ENCODE data around the gene TMED5.
A peak's percentile ranks its signal among the peaks of the same experiment; 100 is the strongest.
"Not testable (repeated sequence)": the region's sequence is repeated elsewhere in the genome, so short reads cannot be mapped to it uniquely, and the experiment has no call there.

Gene TMED5

DNA sequence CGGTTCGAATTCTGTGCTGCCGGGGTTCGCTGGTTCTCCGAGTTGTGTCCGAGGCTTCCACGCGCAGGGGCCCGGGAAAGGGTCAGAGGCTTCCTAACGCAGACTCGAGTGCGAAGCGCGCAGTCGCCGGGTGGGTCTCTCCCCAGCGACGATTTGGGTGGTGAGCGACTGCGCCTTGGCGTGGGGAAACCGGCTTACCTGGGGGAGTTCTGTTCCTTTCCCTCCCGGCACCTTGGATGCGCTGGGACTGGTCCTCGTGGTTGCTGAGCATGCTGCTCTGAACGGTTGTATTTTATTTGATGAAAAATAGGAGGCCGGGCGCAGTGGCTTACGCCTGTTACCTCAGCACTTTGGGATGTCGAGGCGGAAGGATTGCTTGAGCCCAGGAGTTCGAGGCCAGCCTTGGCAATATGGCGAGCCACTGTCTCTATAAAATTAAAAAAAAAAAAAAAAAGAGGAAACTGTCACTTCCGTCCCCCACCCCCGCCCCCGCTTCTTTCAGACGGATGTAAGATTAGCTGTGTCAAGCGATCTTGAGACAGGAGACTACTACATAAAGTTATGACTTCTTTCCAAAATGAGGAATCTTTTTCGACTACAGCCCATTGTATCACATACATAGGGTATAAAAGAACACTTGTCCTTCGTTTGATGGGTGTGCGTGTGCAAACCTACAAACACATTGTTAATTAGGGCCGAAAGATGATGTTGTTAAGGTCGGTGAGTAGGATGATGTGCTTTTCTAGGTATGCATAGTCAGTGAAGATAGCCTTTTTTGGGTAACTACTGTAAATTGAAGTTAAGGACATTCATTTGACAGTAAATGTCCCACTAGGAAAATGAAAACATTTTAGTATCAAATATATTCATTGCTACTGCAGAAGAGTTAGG is 755 bp upstream of the TMED5 start, which contains the start of gene CCDC18:
CCDC18 (plus strand) TSS at position 2 of the 891 bp plus-strand sequence. CDS start 2,638 bp downstream, outside the sequence.
- H4K20me1 ChIP-seq = peaks cover 32 to 41% (median 34%) of the 10 kb centered on the region in 11 experiments
- TF ChIP-seq Cebpa-rat (IDR thresholded peaks at IDR 0.05) = no peak
- peak within 1 kb of the TSS; percentile 78 to 100 (median 91) for H3K4me2 ChIP-seq
- peak within 1 kb of the TSS; percentile 72 to 92 (median 86) for H3K4me3 ChIP-seq
- no peaks in the 10 kb centered on the region for H3K27me3 ChIP-seq
- peaks cover 5 to 24% (median 14%) of the 10 kb centered on the region in 11 experiments for H3K36me3 ChIP-seq
- H3K9ac ChIP-seq = peak within 1 kb of the TSS; percentile 88 to 99 (median 97)
- peaks cover 21 to 72% (median 39%) of the 10 kb centered on the region in 10 experiments for H3K4me1 ChIP-seq
- peaks cover 0 to 5% (median 0%) of the 10 kb centered on the region in 11 experiments; a peak in 2 of 22 replicates for H3K9me3 ChIP-seq (replicated peaks in 1 of 11)
- H3K27ac ChIP-seq = peak within 1 kb of the TSS; percentile 93 to 99 (median 98)

DNA sequence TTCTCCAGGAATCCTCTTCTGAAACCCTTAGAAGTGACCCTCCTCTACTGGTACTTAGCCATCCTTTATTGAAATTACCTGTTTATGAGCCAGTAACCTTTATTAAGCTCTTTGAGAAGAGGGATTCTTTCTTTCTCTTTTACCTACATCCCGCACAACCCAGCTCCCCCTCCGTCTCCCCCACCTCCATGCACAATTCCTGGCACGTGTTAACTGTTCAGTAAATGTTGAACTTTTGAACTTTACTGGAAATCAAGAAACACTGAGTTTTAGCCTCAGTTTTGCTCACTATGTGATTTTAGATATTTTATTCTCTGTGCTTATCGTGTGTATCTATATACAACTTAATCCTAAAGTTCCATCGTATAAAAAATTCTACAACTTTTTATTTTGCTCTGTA is 1.8 kb downstream of the TMED5 start:
- peak overlapping the region; percentile 78 to 100 (median 91) for H3K4me2 ChIP-seq
- peak overlapping the region; percentile 93 to 99 (median 98); a peak in 20 of 22 replicates for H3K27ac ChIP-seq
- peak overlapping the region; percentile 72 to 92 (median 86) for H3K4me3 ChIP-seq
- TF ChIP-seq Cebpa-rat (IDR thresholded peaks at IDR 0.05) = no peak
- peaks cover 47 to 61% (median 54%) of the 10 kb centered on the region in 11 experiments for H4K20me1 ChIP-seq
- peak overlapping the region; percentile 88 to 99 (median 97) for H3K9ac ChIP-seq
- peaks cover 21 to 65% (median 39%) of the 10 kb centered on the region in 10 experiments for H3K4me1 ChIP-seq
- no peaks in the 10 kb centered on the region for H3K27me3 ChIP-seq
- H3K9me3 ChIP-seq (replicated peaks in 1 of 11) = peaks cover 0 to 8% (median 3%) of the 10 kb centered on the region in 11 experiments; a peak in 4 of 22 replicates
- peaks cover 12 to 43% (median 29%) of the 10 kb centered on the region in 11 experiments for H3K36me3 ChIP-seq

DNA sequence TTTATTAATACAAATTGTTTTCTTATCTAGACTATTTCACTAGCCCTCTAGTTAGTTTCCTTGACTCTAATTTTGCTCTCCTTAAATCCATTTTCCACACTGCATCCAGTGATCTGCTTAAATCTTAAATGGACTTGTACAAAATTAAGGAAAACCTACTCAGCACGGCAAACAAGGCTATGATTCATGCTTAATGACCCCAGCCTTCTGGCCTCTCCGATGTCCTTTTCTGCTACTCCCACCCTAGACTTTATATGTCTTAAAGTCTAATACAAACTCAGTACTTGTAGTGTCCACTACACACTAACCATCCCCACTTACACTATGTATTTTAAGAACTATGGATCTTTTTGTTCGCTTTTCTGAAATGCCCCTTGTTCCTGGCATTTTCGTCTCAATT is 2.2 kb downstream of the TMED5 start:
- peaks cover 0 to 8% (median 3%) of the 10 kb centered on the region in 11 experiments; a peak in 4 of 22 replicates for H3K9me3 ChIP-seq (replicated peaks in 1 of 11)
- H3K27me3 ChIP-seq = no peaks in the 10 kb centered on the region
- H3K4me3 ChIP-seq = peak overlapping the region; percentile 72 to 92 (median 86)
- H4K20me1 ChIP-seq = peaks cover 47 to 65% (median 58%) of the 10 kb centered on the region in 11 experiments
- TF ChIP-seq Cebpa-rat (IDR thresholded peaks at IDR 0.05) = no peak
- H3K4me1 ChIP-seq = peaks cover 21 to 65% (median 37%) of the 10 kb centered on the region in 10 experiments
- H3K4me2 ChIP-seq = peak overlapping the region; percentile 78 to 100 (median 91)
- peak overlapping the region; percentile 88 to 99 (median 97) for H3K9ac ChIP-seq
- H3K36me3 ChIP-seq = peaks cover 12 to 47% (median 29%) of the 10 kb centered on the region in 11 experiments
- peak overlapping the region in 9 of 11 experiments; percentile 3 to 99 (median 98); a peak in 10 of 22 replicates for H3K27ac ChIP-seq

DNA sequence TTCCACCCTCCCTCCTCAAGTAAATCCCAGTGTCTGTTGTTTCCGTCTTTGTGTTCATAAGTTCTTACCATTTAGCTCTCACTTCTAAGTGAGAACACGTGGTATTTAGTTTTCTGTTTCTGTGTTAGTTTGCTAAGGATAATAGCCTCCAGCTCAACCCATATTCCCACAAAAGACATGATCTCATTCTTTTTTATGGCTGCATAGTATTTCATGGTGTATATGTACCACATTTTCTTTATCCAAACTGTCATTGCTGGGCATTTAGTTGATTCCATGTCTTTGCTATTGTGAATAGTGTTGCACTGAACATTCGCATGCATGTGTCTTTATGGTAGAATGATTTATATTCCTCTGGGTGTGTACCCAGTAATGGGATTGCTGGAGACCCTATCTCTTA is 5.6 kb downstream of the TMED5 start:
- not testable (repeated sequence) for H3K4me3 ChIP-seq, H3K4me2 ChIP-seq, H3K27ac ChIP-seq, H3K27me3 ChIP-seq, H3K9ac ChIP-seq
- peaks cover 12 to 21% (median 16%) of the 10 kb centered on the region in 11 experiments for H3K9me3 ChIP-seq (replicated peaks in 1 of 11)
- H3K36me3 ChIP-seq = peaks cover 23 to 67% (median 44%) of the 10 kb centered on the region in 11 experiments
- H3K4me1 ChIP-seq = peaks cover 22 to 66% (median 39%) of the 10 kb centered on the region in 10 experiments
- H4K20me1 ChIP-seq = peaks cover 77 to 95% (median 92%) of the 10 kb centered on the region in 11 experiments

DNA sequence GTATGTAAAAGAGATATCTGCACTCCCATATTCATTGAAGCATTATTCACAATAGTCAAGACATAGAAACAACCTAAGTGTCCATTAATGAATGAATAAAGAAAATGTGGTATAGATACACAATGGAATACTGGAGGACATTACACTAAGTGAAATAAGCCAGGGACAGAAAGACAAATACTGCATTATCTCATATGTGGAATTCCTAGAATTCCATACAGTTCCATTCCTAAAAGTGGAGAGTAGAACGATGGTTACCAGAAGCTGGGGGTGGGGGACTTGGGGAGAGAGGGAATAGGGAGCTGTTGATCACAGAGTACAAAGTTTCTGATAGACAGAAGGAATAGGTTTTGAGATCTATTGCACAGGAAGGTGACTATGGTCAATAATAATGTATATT is 7.4 kb downstream of the TMED5 start:
- no peak for TF ChIP-seq Cebpa-rat (IDR thresholded peaks at IDR 0.05)
- Histone ChIP-seq H3K4me1 (peaks cover 14 to 56% (median 30%) of the 10 kb centered on the region in 10 experiments), H3K4me2 (peak overlapping the region in 10 of 11 experiments; percentile 57 to 82 (median 74); a peak in 14 of 22 replicates), H3K27ac (no peak overlapping the region), H3K36me3 (peaks cover 25 to 82% (median 62%) of the 10 kb centered on the region in 11 experiments), H4K20me1 (peaks cover 62 to 96% (median 91%) of the 10 kb centered on the region in 11 experiments; a peak in 21 of 22 replicates), H3K9me3 (replicated peaks in 1 of 11) (peaks cover 24 to 36% (median 31%) of the 10 kb centered on the region in 11 experiments), H3K27me3 (no peaks in the 10 kb centered on the region), H3K4me3 (no peak overlapping the region), H3K9ac (no peak overlapping the region)

DNA sequence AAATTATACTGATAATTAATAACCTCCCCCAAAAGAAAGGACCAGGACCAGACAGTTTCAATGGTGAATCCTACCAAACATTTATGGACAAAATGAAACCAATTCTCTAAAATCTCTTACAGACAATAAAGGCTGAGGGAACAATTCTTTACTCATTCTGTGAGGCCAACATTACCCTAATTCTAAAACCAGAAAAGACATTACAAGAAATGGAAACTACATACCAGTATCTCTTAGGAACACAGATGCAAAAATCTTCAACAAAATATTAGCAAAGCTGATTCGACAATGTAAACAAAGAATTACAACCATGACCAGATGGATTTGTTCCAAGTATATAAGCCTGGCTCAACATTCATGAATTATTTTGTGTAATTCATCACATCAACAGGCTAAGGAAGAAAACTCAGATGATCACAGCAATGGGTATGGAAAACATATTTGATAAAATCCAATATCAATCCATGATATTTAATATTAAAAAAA is 8.6 kb downstream of the TMED5 start:
- Histone ChIP-seq H3K4me1 (peaks cover 11 to 44% (median 23%) of the 10 kb centered on the region in 10 experiments), H3K27ac (peak overlapping the region in 5 of 11 experiments; percentile 9 to 26 (median 16); a peak in 2 of 22 replicates), H4K20me1 (peaks cover 51 to 96% (median 80%) of the 10 kb centered on the region in 11 experiments; a peak in 20 of 22 replicates), H3K4me3 (peak overlapping the region in 9 of 10 experiments; percentile 3 to 42 (median 25); a peak in 12 of 20 replicates), H3K36me3 (peaks cover 31 to 82% (median 66%) of the 10 kb centered on the region in 11 experiments), H3K27me3 (no peaks in the 10 kb centered on the region), H3K9ac (peak overlapping the region in 8 of 11 experiments; percentile 6 to 62 (median 47); a peak in 10 of 22 replicates), H3K4me2 (peak overlapping the region; percentile 57 to 82 (median 73)), H3K9me3 (replicated peaks in 1 of 11) (peaks cover 35 to 48% (median 43%) of the 10 kb centered on the region in 11 experiments)
- no peak for TF ChIP-seq Cebpa-rat (IDR thresholded peaks at IDR 0.05)

DNA sequence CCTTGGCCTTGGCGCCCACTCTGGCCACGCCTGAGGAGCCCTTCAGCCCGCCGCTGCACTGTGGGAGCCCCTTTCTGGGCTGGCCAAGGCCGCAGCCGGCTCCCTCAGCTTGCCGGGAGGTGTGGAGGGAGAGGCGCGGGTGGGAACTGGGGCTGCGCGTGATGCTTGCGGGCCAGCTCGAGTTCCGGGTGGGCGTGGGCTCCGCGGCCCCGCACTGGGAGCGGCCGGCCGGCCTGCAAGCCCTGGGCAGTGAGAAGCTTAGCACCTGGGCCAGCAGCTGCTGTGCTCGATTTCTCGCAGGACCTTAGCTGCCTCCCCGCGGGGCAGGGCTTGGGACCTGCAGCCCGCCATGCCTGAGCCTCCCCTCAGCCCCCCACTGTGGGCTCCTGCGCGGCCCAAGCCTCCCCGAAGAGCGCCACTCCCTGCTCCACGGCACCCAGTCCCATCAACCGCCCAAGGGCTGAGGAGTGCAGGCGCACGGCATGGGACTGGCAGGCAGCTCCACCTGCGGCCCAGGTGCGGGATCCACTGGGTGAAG is 10.0 kb downstream of the TMED5 start:
- H3K4me2 ChIP-seq = peak overlapping the region in 1 of 11 experiments; percentile 74; a peak in 6 of 22 replicates
- H3K4me3 ChIP-seq = peak overlapping the region in 2 of 10 experiments; percentile 7 to 23; a peak in 1 of 20 replicates
- H3K27ac ChIP-seq, H3K9ac ChIP-seq, H3K27me3 ChIP-seq: not testable (repeated sequence)
- peaks cover 27 to 80% (median 68%) of the 10 kb centered on the region in 11 experiments for H3K36me3 ChIP-seq
- H3K9me3 ChIP-seq (replicated peaks in 1 of 11) = peaks cover 38 to 55% (median 52%) of the 10 kb centered on the region in 11 experiments
- H4K20me1 ChIP-seq = peaks cover 40 to 99% (median 79%) of the 10 kb centered on the region in 11 experiments; a peak in 20 of 22 replicates
- peaks cover 9 to 33% (median 23%) of the 10 kb centered on the region in 10 experiments; a peak in 19 of 20 replicates for H3K4me1 ChIP-seq

DNA sequence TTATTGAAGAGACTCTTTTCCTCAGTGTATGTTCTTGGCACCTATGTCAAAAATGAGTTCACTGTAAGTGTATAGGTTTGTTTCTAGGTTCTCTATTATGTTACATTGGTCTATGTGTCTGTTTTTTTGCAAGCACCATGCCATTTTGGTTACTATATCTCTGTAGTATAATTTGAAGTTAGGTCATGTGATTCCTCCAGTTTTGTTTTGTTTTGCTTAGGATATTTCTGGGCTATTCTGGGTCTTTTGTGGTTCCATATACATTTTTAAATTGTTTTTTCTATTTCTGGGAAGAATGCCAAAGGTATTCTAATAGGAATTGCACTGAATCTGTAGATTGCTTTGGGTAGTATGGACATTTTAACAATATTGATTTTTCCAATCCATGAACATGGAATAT is 13.2 kb downstream of the TMED5 start:
- Histone ChIP-seq H3K27ac (no peak overlapping the region), H3K27me3 (no peaks in the 10 kb centered on the region), H3K4me1 (peaks cover 6 to 15% (median 11%) of the 10 kb centered on the region in 10 experiments; a peak in 19 of 20 replicates), H4K20me1 (peaks cover 44 to 100% (median 84%) of the 10 kb centered on the region in 11 experiments; a peak in 20 of 22 replicates), H3K9me3 (replicated peaks in 1 of 11) (peaks cover 38 to 52% (median 49%) of the 10 kb centered on the region in 11 experiments), H3K4me2 (no peak overlapping the region), H3K36me3 (peaks cover 27 to 84% (median 69%) of the 10 kb centered on the region in 11 experiments), H3K9ac (no peak overlapping the region), H3K4me3 (no peak overlapping the region)
- no peak for TF ChIP-seq Cebpa-rat (IDR thresholded peaks at IDR 0.05)

DNA sequence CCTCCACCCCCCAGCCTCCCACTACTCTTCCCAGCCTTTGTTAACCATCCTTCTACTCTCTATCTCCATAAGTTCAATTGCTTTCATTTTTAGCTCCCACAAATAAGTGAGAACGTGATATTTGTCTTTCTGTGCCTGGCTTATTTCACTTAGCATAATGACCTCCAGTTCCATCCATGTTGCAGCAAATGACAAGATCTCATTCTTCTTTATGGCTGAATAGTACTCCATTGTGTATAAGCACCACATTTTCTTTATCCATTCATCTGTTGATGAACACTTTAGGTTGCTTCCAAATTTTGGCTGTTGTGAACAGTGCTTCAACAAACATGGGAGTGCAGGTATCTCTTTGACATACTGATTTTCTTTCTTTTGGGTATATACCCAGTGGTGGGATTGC is 14.3 kb downstream of the TMED5 start:
- not testable (repeated sequence) for H3K4me3 ChIP-seq, H3K9ac ChIP-seq, H3K4me1 ChIP-seq, H3K27ac ChIP-seq, H3K4me2 ChIP-seq, H3K27me3 ChIP-seq
- Histone ChIP-seq H4K20me1 (peaks cover 36 to 100% (median 85%) of the 10 kb centered on the region in 11 experiments; a peak in 20 of 22 replicates), H3K9me3 (replicated peaks in 1 of 11) (peaks cover 37 to 52% (median 48%) of the 10 kb centered on the region in 11 experiments), H3K36me3 (peaks cover 27 to 94% (median 75%) of the 10 kb centered on the region in 11 experiments)

All from BLaER1 treated with 17β-estradiol and CSF1 and Interleukin-3, amounts not matched to agents 10 nM and 100 nM (cell line).